Measurements from ENCODE around the gene MAP3K7CL.

GRCh38 chr21:29155933-29156260, 25.5 kb downstream of the MAP3K7CL start:
- TF ChIP-seq POLR2AphosphoS5 (IDR thresholded peaks at IDR 0.05; ENCODE audit: low read depth, low read length) (no peak), REST (IDR thresholded peaks at IDR 0.05; ENCODE audit: insufficient read depth in 1 of 2, low read depth in 2 of 2, low read length in 2 of 2) (no peak), TAF1 (IDR thresholded peaks at IDR 0.05; ENCODE audit: borderline replicate concordance, insufficient read depth, low read length) (no peak)
